K562 (cell line): Measurements from ENCODE around the gene SYNJ2. TPM values are rescaled to one million over a fixed set of nuclear protein-coding genes. Genes with fewer than 3 reads are reported as not detected.

Experiments
- ATAC-seq: fragments of 200-7000 bp; cut with Tn5 transposase; 3 replicates; pipeline ENCODE4 v1.9.1; 2020; ENCODE audit warnings: moderate library complexity
- BruUV-seq: library from RNA; stranded (reverse); fragments of 400-500 nt; replicated peaks from 2 replicates; lab custom pipeline; 2021; lab: Mats Ljungman, UMichigan
- CTCF ChIA-PET: fragments of 300-600 bp; formaldehyde crosslinking; extraction: SDS; loops from one replicate; lab custom pipeline; 2021; ENCODE audit warnings: low intra/inter-chr PET ratio; lab: Yijun Ruan, JAX
- POLR2A ChIA-PET: fragments of 300-600, 350-650 bp; sonication (Branson Sonifier 250); formaldehyde crosslinking; extraction: SDS; loops from one replicate; lab custom pipeline; 2021; ENCODE audit warnings: antibody characterized with exemption, inconsistent platforms; lab: Yijun Ruan, JAX
- DNase-seq, 4 experiments: peaks; one replicate each; pipeline versions ENCODE4 v3.0.0 to v3.0.0-alpha.2; 2011 to 2018; ENCODE audit warnings: low spot score in 3 of 4, mixed read lengths in 3 of 4; ENCODE audit errors: extremely low read depth in 1 of 4
- FAIRE-seq: peaks from 2 replicates; lab custom pipeline; 2011; peaks lifted over from hg19 to GRCh38; lab: Jason Lieb, UNC
- H2AFZ ChIP-seq: 2 replicates; pipeline ENCODE4 v1.6.0; 2011; ENCODE audit warnings: low read depth, low read length, control low read depth, inconsistent platforms
- H3K27ac ChIP-seq: fragments of 200-600 bp; 3 replicates; pipeline ENCODE4 v1.8.0; 2011; ENCODE audit warnings: low read depth, mild to moderate bottlenecking, control low read depth, inconsistent platforms, low read length, moderate library complexity, mixed read lengths; ENCODE audit errors: extremely low read depth
- H3K27me3 ChIP-seq, 2 experiments: fragments of 300-600 bp in 1 of 2; 2 replicates in 1 of 2; 3 replicates in 1 of 2; pipeline versions ENCODE4 v1.6.0 to v1.8.0; 2011; ENCODE audit warnings: inconsistent platforms in 2 of 2, low read length in 2 of 2, mild to moderate bottlenecking in 1 of 2, mixed read lengths in 1 of 2, moderate library complexity in 1 of 2; ENCODE audit not compliant: control insufficient read depth in 2 of 2, insufficient read depth in 2 of 2
- H3K36me3 ChIP-seq: fragments of 300-600 bp; 3 replicates; pipeline ENCODE4 v1.8.0; 2011; ENCODE audit warnings: mild to moderate bottlenecking, low read length, inconsistent platforms; ENCODE audit not compliant: control insufficient read depth, insufficient read depth
- H3K4me1 ChIP-seq, 2 experiments: fragments of 200-600 bp in 1 of 2; replicated peaks in 1 of 2; 2 replicates in 1 of 2; 3 replicates in 1 of 2; pipeline versions ENCODE4 v1.5.1 to v1.8.0; 2011; ENCODE audit warnings: inconsistent platforms in 2 of 2, low read length in 2 of 2, mild to moderate bottlenecking in 1 of 2, mixed read lengths in 1 of 2, moderate library complexity in 1 of 2; ENCODE audit not compliant: control insufficient read depth in 2 of 2, insufficient read depth in 2 of 2
- H3K4me2 ChIP-seq: 2 replicates; pipeline ENCODE4 v1.6.1; 2011; ENCODE audit warnings: low read length, control low read depth, inconsistent platforms, mixed read lengths; ENCODE audit not compliant: insufficient read depth
- H3K4me3 ChIP-seq: fragments of 200-600 bp; sonication (generic), shearing (Covaris generic); 2 replicates; pipeline ENCODE4 v1.5.1; 2016; ENCODE audit warnings: control low read depth, inconsistent platforms
- H3K79me2 ChIP-seq: fragments of 200-600 bp; 3 replicates; pipeline ENCODE4 v1.8.0; 2011; ENCODE audit warnings: low read length, inconsistent platforms; ENCODE audit not compliant: control insufficient read depth, insufficient read depth
- H3K9ac ChIP-seq, 2 experiments: 2 replicates each; pipeline versions ENCODE4 v1.6.0 to v1.6.1; 2011; ENCODE audit warnings: low read depth in 2 of 2, low read length in 2 of 2, control low read depth in 1 of 2, inconsistent platforms in 1 of 2, mild to moderate bottlenecking in 1 of 2, mixed read lengths in 1 of 2; ENCODE audit not compliant: insufficient read depth in 1 of 2
- H3K9me1 ChIP-seq: one replicate; pipeline ENCODE4 v1.6.0; 2011; ENCODE audit warnings: inconsistent platforms, mild to moderate bottlenecking, low read length, moderate library complexity; ENCODE audit not compliant: control insufficient read depth, insufficient read depth
- H3K9me3 ChIP-seq: replicated peaks from 2 replicates; pipeline ENCODE4 v1.5.1; 2011; ENCODE audit warnings: low read depth, low read length, inconsistent platforms; ENCODE audit not compliant: control insufficient read depth, insufficient read depth
- H4K20me1 ChIP-seq: replicated peaks from 2 replicates; pipeline ENCODE4 v1.6.1; 2011; ENCODE audit warnings: low read length, inconsistent platforms, mixed read lengths; ENCODE audit not compliant: control insufficient read depth, insufficient read depth
- ELF1 ChIP-seq: fragments of 200-800 bp; sonication (Bioruptor generic); IDR thresholded peaks from 2 replicates; pipeline ENCODE4 v1.6.1; 2016; ENCODE audit warnings: missing genetic modification characterization, missing compliant biosample characterization
- LEF1 ChIP-seq: fragments of 450-650 bp; IDR thresholded peaks from 2 replicates; pipeline ENCODE4 v1.6.1; 2016; ENCODE audit warnings: mild to moderate bottlenecking
- RFX1 ChIP-seq: fragments of 450-650 bp; IDR thresholded peaks from 2 replicates; pipeline ENCODE4 v1.6.1; 2016; ENCODE audit warnings: mild to moderate bottlenecking, moderate library complexity
- RUNX1 ChIP-seq: sonication (generic); IDR thresholded peaks from 2 replicates; pipeline ENCODE4 v1.6.1; 2016; ENCODE audit warnings: antibody characterized with exemption, low read depth
- WGBS: fragments of 100-300 bp; shearing (Covaris generic); methylation state at CpG from one replicate; pipeline ENCODE4 v1.1.6; 2016; ENCODE audit warnings: low coverage, mixed read lengths; ENCODE audit not compliant: insufficient coverage; ENCODE audit errors: missing lambda C conversion rate; 5-methylcytosine and 5-hydroxymethylcytosine counted together
- in situ Hi-C: fragments of 300-500 bp; cut with MboI; formaldehyde crosslinking; loops from 4 replicates; pipeline ENCODE4 v1.15.0; 2018; ENCODE audit warnings: inconsistent platforms, mixed read lengths
- intact Hi-C: fragments of 100-400 bp; cut with micrococcal nuclease; formaldehyde crosslinking; loops from 2 replicates; pipeline ENCODE4 v1.14.2; 2022
- polyA plus RNA-seq, 8 experiments: library from polyadenylated mRNA; depleted of rRNA in 4 of 8; stranded (reverse) in 5 of 8; unstranded in 3 of 8; fragments of >200 nt; fragmentation: Nextera tagmentation in 2 of 8; fragmentation: Illumina TruSeq in 1 of 8; extraction: Ambion mirVana in 2 of 8; extraction: Trizol in 1 of 8; gene quantifications; 2 replicates each; pipeline versions ENCODE4 v1.2.1 to v1.2.3, GENCODE V29; 2011 to 2014; ENCODE audit warnings: inconsistent platforms in 1 of 8, missing spikeins in 1 of 8
- total RNA-seq, 7 experiments: library from RNA; depleted of rRNA in 6 of 7; stranded (reverse); fragments of >200 nt in 6 of 7; fragmentation: Illumina TruSeq in 2 of 7; extraction: Trizol in 2 of 7; gene quantifications; 2 replicates each; pipeline versions ENCODE4 v1.2.1 to v1.2.3, GENCODE V29; 2011 to 2021; ENCODE audit warnings: low replicate concordance in 1 of 7
- TF ChIP-seq, protein P1 (sequence below): sonication (generic); formaldehyde crosslinking; IDR thresholded peaks from 2 replicates; pipeline ENCODE4 v1.9.0; 2022; ENCODE audit warnings: mild to moderate bottlenecking, missing genetic modification reagents

SYNJ2 gene
- total and polyA plus RNA-seq, 9 of the 15 experiments (the other 6 are each of a cell fraction or from before 2014, with no cell fraction given), result 3.0 to 27.7 (median 17.8) TPM

- Histone ChIP-seq H3K4me3 (no peak overlapping the region), H3K27ac (no peak overlapping the region), H3K4me2 (no peak overlapping the region), H3K9ac (peak overlapping the region in 1 of 2 experiments; percentile 41; a peak in 1 of 4 replicates), H3K4me1 (peaks cover 0 to 13% of the 10 kb centered on the region in 2 experiments; a peak in 1 of 5 replicates), H3K9me3 (no peaks in the 10 kb centered on the region), H3K27me3 (no peaks in the 10 kb centered on the region), H3K79me2 (no peaks in the 10 kb centered on the region), H3K36me3 (peaks cover 10% of the 10 kb centered on the region; the same call in 2 of the 3 replicates), H2AFZ (no peak overlapping the region), H4K20me1 (no peaks in the 10 kb centered on the region), H3K9me1 (no peaks in the 10 kb centered on the region)
- in situ Hi-C loops (no loop called here), intact Hi-C loops (no loop called here)
- no peak for TF ChIP-seq LEF1
- TF ChIP-seq, protein P1, sequence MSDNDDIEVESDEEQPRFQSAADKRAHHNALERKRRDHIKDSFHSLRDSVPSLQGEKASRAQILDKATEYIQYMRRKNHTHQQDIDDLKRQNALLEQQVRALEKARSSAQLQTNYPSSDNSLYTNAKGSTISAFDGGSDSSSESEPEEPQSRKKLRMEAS (CRISPR knock-in tag), result 0 out of 2 replicates have a peak, but pooled peaks have one; percentile 33
- DNase-seq (no peak), ATAC-seq (no peak), FAIRE-seq (no peak)
- ChIA-PET CTCF (no interaction called here), POLR2A (interaction anchor here (1.0 to 4.4 kb wide), 2 partner anchors 11 to 18 kb away, joined by 3 to 28 read pairs; no protein-coding TSS in a partner anchor)
- BruUV-seq, result no TSS peak
- 90% methylated on average over 13 of the region's 13 CpGs for WGBS
Measured at GRCh38 chr6:158059108-158059507, 77.4 kb downstream of the SYNJ2 start.

DNA sequence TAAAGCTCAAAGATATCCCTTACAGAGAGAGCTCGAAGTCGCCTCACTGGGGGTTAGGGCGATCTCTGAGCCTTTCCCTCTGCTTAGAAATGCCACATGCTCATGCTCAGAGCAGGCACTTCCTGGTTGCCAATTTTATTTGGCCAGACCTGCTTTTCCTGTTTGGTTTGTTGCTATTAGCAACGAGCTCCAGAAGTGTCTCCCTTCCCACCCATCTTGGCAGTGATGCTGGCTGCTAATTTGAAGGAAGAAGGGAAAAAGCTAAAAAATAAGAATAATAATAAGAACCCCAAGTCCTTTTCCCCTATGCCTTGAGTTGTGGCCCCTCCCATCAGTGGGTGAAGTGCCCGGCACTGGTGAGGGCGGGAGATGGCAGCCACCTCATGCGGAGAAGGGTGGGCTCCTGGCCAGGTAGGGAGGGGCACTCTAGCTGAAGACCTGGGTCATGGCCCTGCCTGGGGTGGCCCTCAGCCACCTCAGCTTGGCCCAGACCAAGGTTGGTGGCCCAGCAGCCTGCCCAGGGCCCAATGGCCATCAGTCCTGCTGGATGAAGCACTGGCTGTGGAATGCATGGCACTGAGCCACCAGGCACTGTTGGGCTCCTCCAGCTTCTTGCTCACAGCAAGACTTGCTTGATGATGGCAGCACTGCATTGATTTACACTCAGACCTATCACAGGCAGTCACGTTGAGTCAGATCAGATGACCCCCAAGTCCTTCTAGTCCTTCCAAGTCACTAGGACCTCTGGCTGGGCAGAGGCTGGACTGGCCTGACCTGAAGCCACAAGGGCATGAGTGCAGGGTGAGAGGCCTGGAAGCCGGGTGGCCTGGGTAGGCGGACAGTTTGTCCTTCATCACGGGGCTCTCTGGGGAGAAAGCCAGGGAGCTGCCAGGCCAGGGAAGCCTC, 79.0 kb downstream of the SYNJ2 start:
- no peaks in the 10 kb centered on the region for H3K9me1 ChIP-seq
- ChIA-PET POLR2A (interaction anchor here (1.2 to 4.4 kb wide), 4 partner anchors 9 to 22 kb away, joined by 3 to 28 read pairs (median 4); no protein-coding TSS in a partner anchor), CTCF (no interaction called here)
- no peak overlapping the region for H3K9ac ChIP-seq
- H3K4me1 ChIP-seq, result peaks cover 0 to 19% of the 10 kb centered on the region in 2 experiments; a peak in 1 of 5 replicates
- no peak overlapping the region for H3K4me3 ChIP-seq
- H3K9me3 ChIP-seq, result no peaks in the 10 kb centered on the region
- DNase-seq (no peak), FAIRE-seq (no peak), ATAC-seq (no peak)
- H3K36me3 ChIP-seq, result peaks cover 22% of the 10 kb centered on the region; the same call in 2 of the 3 replicates
- in situ Hi-C loops, result no loop called here
- H3K4me2 ChIP-seq, result no peak overlapping the region
- no peak overlapping the region for H2AFZ ChIP-seq
- H4K20me1 ChIP-seq, result 0 out of 2 replicates have a peak, but pooled peaks cover 4% of the 10 kb centered on the region
- whole genome bisulfite sequencing, result 79% methylated on average over 11 of the region's 11 CpGs
- H3K79me2 ChIP-seq, result no peaks in the 10 kb centered on the region
- no peaks in the 10 kb centered on the region for H3K27me3 ChIP-seq
- no TSS peak for BruUV-seq
- intact Hi-C loops, result no loop called here
- H3K27ac ChIP-seq, result no peak overlapping the region
- TF ChIP-seq RFX1 (peak; percentile 72), RUNX1 (no peak), ELF1 (peak; percentile 19; the same call in 1 of the 2 replicates)
